Nasal cavity respiratory epithelium epithelial cell of viscerocranial mucosa (primary cell): Measurements from ENCODE around the gene AP1B1. TPM values are rescaled to one million over a fixed set of nuclear protein-coding genes. Genes with fewer than 3 reads are reported as not detected.

Experiments used
- total RNA-seq: library from RNA; depleted of rRNA; stranded (reverse); fragments of >200 nt; gene quantifications from 2 replicates; pipeline ENCODE4 v1.2.3, GENCODE V29; 2014

The AP1B1 gene
- total RNA-seq, result 43.4 and 90.3 TPM in 2 replicates

DNA sequence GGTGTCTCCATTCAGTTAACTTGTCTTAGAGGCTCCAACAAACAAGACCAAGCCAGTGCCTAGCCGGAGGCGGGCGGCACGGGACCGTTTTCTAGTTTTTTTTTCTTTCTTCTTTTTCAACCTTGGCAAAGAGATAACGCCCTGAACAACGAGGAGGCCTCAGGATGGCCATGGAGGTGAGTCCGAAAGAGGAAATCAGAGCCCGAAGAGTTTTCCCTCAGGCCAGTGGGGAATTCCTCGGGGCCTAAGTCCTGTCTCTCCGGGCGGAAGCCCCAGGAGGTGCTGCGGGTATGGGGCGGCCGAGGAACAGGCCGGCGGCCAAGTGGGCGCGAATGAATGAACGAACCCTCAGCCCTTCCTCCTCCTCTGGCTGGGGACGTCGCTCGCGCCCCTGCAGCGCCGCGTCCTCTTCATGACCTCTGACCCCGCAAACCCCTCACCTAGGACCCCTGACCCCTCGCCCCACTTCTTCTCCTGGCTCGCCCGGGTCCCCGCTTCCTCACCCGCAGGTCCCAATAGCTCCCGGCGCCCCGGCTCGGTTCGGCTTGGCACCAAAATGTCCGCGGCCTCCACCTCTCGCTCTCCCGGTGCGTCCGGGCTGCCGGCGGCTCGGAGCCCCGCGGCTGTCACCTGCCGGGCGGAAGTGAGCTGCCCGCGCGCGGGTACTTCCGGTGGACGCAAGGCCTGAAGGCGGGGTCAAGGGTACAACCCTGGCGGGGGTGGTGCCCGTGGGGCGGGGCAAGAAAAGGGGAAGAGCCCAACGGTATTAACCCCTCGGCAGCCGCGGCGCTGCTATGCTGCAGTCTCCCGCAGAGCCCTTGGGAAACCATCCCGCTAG, at the start of gene AP1B1:
AP1B1 (minus strand) TSS at position 650 of the 838 bp plus-strand sequence. CDS start 21,327 bp downstream, outside the sequence.

DNA sequence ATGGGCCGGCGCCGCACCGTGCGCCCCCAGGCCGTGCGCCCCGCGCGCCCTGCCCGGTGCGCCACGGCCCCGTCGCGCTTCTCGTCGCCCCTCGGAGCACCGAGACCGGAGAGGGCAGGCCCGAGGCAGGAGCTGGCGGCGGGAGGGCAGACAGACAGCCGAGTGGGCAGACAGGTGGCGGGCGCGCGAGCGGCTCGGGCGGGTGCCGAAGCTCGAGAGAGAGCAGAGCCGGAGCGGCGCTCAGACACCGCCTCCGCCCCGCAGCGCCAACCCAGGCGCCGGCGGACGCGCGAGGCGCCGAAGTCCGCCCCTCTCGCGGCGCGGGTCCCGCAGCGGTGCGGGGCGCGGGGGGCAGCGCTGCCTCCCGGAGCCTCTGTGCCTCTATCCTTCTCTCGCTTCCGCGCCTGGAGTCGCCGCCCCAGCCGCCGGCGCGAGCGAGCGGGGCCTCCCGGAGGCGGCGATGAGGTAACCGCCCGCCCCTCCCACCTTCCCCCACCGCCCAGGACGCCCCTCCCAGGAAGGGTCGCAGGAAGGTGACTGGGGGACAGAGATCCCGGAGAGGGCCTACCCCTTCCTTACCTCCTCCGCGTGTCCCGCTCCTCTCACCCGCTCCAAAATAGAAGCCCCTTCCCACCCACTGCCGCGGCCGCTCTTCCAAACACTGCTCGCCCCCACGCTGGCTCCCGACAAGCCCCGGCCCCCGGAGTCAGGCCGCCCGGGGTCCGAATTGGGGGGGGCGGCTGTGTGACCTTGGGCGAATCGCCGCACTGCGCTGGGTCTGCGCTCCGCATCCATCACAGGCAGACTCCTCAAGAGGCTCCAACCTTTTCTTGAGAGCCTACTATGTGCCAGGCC, 72.9 kb downstream of the AP1B1 start, which contains the start of gene RASL10A:
RASL10A (minus strand) TSS at position 412 of the 855 bp plus-strand sequence. CDS start 451 bp downstream, outside the sequence.

DNA sequence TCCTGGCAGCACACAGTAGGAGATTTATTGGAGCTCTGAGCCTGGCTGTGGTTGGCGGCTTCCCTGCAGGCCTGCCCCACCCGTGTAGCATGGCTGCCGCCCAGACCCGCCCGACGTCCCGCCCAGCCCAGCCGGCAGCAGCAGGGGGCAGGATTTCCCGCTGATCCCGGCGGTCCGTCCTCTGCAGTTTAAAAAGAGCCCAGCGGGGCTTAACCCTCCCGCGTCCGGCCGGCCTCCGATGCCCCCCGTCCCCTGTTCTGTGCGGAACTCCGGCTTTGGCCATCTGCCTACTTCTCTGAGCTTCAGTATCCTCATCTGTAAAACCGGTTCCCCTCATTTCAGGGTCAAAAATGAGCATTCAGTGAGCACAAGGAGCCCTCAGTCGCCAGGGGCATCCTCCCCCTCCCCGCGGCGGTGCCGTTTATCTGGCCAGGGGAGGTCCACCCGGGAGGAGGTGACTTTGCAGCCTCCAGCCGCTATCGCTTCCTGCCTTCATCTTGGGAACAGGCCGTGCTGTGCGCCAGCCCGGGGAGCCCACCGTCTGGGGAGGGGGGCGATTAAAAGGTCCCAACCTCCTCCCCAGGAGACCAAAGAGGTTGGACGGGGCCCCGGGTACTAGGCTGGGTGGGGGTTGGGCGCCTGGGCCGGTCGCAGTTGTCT, 82.1 kb downstream of the AP1B1 start, which contains the start of gene GAS2L1:
GAS2L1 (plus strand) TSS at position 476 of the 660 bp plus-strand sequence. CDS start 1,456 bp downstream, outside the sequence.

Other genes starting within 250 kb of the AP1B1 start
- under 0.01 and 0.21 TPM in 2 replicates for gene EMID1, start 182.7 kb downstream of the AP1B1 start, total RNA-seq
- 22.2 and 24.1 TPM in 2 replicates for gene RHBDD3, start 120.6 kb downstream of the AP1B1 start, total RNA-seq
- 91.9 and 110 TPM in 2 replicates for gene EWSR1, start 120.3 kb downstream of the AP1B1 start, total RNA-seq
- 6.2 and 19.4 TPM in 2 replicates for gene GAS2L1, start 81.9 kb downstream of the AP1B1 start, total RNA-seq
- gene RASL10A, start 72.9 kb downstream of the AP1B1 start, total RNA-seq, result 0.21 TPM in 1 of 2 replicates, not detected in the other
- gene RFPL1, start 50.0 kb upstream of the AP1B1 start, total RNA-seq, result not detected in 2 replicates
- 0.28 and 0.34 TPM in 2 replicates for gene NEFH, start 91.6 kb upstream of the AP1B1 start, total RNA-seq
- gene THOC5, start 165.2 kb upstream of the AP1B1 start, total RNA-seq, result 47.2 and 50.4 TPM in 2 replicates
- gene NIPSNAP1, start 192.5 kb upstream of the AP1B1 start, total RNA-seq, result 28.0 and 38.5 TPM in 2 replicates
- gene NF2, start 215.1 kb upstream of the AP1B1 start, total RNA-seq, result 31.1 and 65.9 TPM in 2 replicates